ENCODE data around the gene KCNAB2.
"Not testable (repeated sequence)": the region's sequence is repeated elsewhere in the genome, so short reads cannot be mapped to it uniquely, and the experiment has no call there.

KCNAB2 gene

DNA sequence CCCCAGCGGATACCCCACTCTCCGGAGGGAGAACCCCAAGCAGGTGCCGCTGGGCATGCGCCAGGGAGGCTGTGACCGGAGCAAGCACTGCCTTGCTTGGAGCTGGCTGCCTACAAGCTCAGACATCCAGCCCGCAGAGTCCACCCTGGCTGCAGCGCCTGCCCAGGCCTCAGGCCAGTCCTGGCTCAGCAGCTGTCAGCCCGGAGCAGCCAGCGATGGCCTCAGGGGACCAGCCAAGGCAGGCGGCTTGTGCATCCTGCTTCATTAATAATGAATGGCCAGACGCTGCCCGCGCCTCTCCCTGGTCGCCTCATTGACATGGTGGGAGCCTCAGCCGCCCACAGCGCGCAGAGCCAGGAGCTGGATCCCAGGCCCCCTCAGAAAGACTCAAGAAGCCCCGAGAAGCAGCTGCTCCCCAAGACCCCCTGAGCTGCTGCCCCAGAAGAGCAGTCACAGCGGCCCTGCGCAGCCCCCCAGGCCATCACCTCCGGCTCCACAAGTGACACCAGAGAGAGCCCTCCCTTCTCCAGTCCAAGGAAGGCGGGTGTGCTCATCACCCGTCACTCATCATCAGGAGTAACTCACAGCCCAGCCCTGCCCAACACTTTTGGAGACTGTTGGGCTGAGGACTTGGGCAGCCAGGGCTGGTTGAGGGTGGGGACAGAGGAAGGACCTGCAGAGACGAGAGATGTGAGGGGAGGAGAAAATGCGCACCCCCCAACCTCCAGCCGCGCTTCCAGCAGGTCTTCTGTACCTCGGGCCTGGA, 19.6 kb downstream of the KCNAB2 start:
- no peak for TF ChIP-seq POLR2A (IDR thresholded peaks at IDR 0.05; ENCODE audit: low read depth, low read length)
- DNase-seq (ENCODE audit: insufficient read length) (no peak), FAIRE-seq (no peak)

DNA sequence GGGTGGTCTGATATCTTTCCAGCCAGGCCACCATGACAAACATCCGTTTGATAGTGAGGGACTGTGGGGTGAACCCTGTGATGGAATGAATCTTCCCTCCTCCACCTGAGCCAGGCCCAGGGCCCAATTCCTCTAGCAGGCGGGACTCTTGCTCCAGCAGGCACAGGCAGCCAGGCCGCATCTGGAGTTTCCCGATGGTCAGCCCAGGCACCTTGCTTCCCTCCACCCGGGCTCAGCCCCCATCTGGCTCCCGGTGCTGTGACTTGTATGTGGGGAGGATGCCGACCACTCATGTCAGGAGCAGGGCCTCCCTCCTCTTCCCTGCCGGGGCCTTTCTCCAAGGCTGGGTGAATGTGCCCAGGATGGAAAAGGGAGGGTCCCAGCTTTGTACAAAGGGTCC, 21.0 kb downstream of the KCNAB2 start:
- no peak for FAIRE-seq
- no peak for TF ChIP-seq POLR2A (IDR thresholded peaks at IDR 0.05; ENCODE audit: low read depth, low read length)
- TF ChIP-seq TAF1 (IDR thresholded peaks at IDR 0.05; ENCODE audit: borderline replicate concordance, low read depth, low read length): no peak
- no peak for TF ChIP-seq POLR2AphosphoS5 (IDR thresholded peaks at IDR 0.05; ENCODE audit: low read depth, low read length)

DNA sequence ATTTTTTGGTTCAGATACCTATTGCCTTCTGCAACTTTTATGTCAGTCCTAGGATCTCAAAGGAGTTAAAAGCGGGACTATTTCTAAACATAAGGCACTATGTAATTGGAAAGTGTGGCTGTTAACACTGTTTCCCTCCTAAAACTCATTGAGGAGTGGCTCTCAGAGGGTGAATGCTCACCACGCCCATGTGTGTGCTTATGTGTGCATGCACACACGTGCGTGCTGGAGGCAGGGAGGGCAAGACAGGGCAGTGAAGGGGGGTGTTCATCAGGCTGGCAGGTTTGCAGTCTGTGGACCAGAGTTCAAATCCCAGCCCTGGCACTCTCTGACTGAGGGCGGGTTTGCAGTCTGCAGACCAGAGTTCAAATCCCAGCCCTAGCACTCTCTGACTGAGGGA, 22.4 kb downstream of the KCNAB2 start:
- DNase-seq (ENCODE audit: insufficient read length) (no peak), FAIRE-seq (no peak)
- TF ChIP-seq TAF1 (IDR thresholded peaks at IDR 0.05; ENCODE audit: borderline replicate concordance, low read depth, low read length): no peak
- TF ChIP-seq POLR2A (IDR thresholded peaks at IDR 0.05; ENCODE audit: low read depth, low read length): no peak
- TF ChIP-seq POLR2AphosphoS5 (IDR thresholded peaks at IDR 0.05; ENCODE audit: low read depth, low read length): no peak

More for the DNA sequence above, 21.0 kb downstream of the KCNAB2 start:
- no peak for DNase-seq (ENCODE audit: insufficient read length)

DNA sequence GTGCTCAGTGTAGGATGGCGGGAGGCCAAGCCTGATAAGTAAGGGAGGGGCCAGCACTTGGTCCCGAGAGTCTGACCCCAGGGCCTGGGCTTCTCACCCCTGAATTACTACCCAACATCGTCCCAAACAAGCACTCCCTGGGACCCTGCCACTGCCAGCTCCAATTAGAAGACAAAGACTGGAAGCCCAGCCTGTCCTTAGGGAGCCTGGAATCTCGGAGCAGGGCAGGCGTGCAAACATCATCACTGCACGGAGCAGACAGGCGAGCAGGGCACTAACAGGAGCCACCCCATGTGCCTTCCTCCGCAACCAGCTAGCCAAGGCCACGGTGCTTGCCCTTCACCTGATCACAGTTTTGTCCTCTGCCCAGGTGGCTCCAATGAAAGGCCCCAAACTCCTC, 23.2 kb downstream of the KCNAB2 start:
- FAIRE-seq (no peak), DNase-seq (ENCODE audit: insufficient read length) (no peak)
- TF ChIP-seq POLR2A (IDR thresholded peaks at IDR 0.05; ENCODE audit: low read depth, low read length) (no peak), TAF1 (IDR thresholded peaks at IDR 0.05; ENCODE audit: borderline replicate concordance, low read depth, low read length) (no peak), POLR2AphosphoS5 (IDR thresholded peaks at IDR 0.05; ENCODE audit: low read depth, low read length) (no peak)

DNA sequence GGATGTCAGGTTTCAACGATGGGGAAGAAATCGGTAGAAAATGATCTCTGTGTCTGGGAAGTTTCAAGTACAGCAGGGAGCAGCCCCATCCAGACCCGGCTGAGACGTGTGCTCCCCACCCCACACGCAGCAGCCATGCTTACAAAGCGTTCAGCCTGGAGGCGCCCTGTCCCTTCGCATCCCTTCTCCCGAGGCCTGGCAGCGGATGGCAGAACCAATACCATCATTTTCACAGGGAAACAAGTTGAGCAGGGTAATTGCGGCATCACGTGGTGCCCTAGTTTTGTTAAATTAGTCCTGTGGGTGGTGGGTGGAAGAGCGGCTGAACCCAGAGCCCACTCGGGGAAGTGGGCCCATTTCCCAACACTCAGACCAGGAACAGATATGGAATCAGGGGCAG, 23.9 kb downstream of the KCNAB2 start:
- DNase-seq (ENCODE audit: insufficient read length): no peak
- no peak for FAIRE-seq
- no peak for TF ChIP-seq POLR2AphosphoS5 (IDR thresholded peaks at IDR 0.05; ENCODE audit: low read depth, low read length)
- TF ChIP-seq POLR2A (IDR thresholded peaks at IDR 0.05; ENCODE audit: low read depth, low read length): no peak
- TF ChIP-seq TAF1 (IDR thresholded peaks at IDR 0.05; ENCODE audit: borderline replicate concordance, low read depth, low read length): no peak

DNA sequence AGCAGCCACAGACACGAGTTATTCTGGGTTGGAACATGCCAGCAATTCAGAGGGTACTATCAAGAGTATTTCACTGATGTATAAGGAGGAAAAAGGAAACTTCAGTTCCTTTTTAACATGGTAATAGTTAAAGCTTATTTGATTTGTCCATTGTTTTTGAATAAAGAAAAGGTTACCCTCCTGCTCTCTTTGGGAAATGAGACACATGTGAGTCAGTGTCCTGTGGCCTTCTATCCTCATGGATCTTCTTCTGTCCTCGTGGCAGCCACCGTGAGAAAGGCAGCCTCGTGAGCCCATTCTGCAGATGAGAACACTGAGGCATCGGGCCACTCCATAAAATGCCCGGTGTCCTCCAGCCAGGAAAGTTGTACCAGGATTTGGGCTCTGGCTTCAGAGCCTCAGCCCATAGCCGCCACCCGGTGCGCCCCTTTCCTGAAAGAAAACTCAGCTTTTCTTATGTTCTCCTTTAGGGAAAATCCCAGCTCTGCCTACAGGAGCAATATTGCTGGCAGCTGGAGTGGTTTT, 24.8 kb downstream of the KCNAB2 start:
- DNase-seq (ENCODE audit: insufficient read length): no peak
- TF ChIP-seq TAF1 (IDR thresholded peaks at IDR 0.05; ENCODE audit: borderline replicate concordance, low read depth, low read length) (no peak), POLR2A (IDR thresholded peaks at IDR 0.05; ENCODE audit: low read depth, low read length) (no peak), POLR2AphosphoS5 (IDR thresholded peaks at IDR 0.05; ENCODE audit: low read depth, low read length) (no peak)
- no peak for FAIRE-seq

DNA sequence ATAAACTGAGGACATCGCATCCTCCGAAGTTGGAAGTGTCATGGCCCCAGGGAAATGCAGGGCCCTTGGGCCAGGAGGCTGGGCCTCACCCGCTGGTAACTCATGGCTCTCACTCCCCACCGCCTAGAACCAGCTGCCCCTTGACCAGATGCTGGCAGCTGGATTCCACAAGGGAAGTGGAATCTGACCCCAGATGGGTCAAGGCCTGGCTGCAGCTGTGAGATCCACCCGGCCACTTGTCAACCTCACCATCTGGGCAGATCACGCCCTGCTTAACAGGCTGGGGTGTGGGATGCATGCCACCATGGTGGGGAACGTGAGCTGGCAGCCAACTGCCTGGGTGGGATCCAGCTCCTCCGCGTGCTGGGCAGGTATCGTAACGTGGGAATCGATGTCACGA, 25.5 kb downstream of the KCNAB2 start:
- DNase-seq (ENCODE audit: insufficient read length) (no peak), FAIRE-seq (no peak)
- no peak for TF ChIP-seq POLR2A (IDR thresholded peaks at IDR 0.05; ENCODE audit: low read depth, low read length)
- TF ChIP-seq TAF1 (IDR thresholded peaks at IDR 0.05; ENCODE audit: borderline replicate concordance, low read depth, low read length): no peak
- no peak for TF ChIP-seq POLR2AphosphoS5 (IDR thresholded peaks at IDR 0.05; ENCODE audit: low read depth, low read length)

DNA sequence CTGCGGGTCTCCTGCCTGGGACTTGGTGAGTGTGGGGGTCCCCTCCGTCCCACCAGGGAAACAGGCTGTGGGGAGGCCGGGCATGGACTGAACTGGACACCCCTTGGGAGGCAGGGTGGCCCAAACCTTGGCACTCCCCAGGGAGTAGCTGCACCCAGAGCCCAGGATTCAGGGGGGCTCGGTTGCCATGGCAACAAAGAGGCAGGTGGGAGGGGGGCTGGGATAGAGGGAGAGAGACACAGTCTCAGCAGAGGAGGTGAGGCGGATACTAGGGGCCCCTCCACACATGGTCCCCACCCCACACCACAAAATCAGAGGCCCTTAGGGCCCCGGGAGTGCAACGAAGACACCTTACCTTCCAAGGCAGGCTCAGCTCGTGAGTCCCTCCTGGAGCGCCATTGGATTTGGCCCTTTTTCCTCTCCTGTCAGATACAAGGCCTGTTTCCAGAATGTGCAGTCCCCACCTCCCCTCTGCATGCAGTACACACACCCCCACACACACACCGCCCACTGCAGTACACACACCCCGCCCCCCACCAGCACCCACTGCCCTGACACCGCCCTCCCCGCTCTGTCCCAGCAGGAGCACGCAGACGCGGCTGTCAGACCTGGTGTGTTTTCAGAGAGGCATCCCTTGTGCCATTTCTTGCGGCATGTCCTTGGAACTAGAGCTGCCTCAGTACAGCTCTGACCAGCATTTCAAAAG, 27.2 kb downstream of the KCNAB2 start:
- no peak for TF ChIP-seq POLR2AphosphoS5 (IDR thresholded peaks at IDR 0.05; ENCODE audit: low read depth, low read length)
- TF ChIP-seq TAF1 (IDR thresholded peaks at IDR 0.05; ENCODE audit: borderline replicate concordance, low read depth, low read length): no peak
- TF ChIP-seq POLR2A (IDR thresholded peaks at IDR 0.05; ENCODE audit: low read depth, low read length): no peak
- DNase-seq (ENCODE audit: insufficient read length): no peak
- no peak for FAIRE-seq

DNA sequence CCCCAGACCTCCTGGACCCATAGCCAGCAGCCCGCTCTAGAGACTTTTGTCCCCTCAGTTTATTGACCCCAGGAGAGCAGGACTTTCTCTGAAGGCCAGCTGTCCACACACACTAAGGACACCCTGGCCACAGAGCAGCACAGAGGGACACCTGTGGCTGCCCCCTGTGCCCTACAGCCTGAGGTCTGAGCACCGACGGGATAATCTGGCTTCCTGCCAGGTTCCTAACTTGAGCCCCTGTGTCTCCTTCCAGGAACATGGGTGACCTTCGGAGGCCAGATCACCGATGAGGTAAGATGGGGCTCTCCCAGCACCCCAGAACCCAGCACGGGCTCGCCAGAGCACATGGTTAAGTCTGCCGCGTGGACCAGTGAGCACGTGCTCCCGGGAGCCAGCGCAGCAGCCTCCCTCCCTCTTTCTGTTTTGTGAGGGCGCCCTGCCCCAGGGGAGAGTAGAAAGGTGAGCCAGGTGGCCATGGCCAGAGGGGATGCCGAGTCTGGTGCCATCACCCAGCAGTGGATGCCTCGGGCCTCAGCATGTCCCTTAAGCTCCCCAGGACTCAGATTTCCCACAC, 27.9 kb downstream of the KCNAB2 start:
- FAIRE-seq: no peak
- TF ChIP-seq TAF1 (IDR thresholded peaks at IDR 0.05; ENCODE audit: borderline replicate concordance, low read depth, low read length) (no peak), POLR2AphosphoS5 (IDR thresholded peaks at IDR 0.05; ENCODE audit: low read depth, low read length) (no peak), POLR2A (IDR thresholded peaks at IDR 0.05; ENCODE audit: low read depth, low read length) (no peak)
- no peak for DNase-seq (ENCODE audit: insufficient read length)

DNA sequence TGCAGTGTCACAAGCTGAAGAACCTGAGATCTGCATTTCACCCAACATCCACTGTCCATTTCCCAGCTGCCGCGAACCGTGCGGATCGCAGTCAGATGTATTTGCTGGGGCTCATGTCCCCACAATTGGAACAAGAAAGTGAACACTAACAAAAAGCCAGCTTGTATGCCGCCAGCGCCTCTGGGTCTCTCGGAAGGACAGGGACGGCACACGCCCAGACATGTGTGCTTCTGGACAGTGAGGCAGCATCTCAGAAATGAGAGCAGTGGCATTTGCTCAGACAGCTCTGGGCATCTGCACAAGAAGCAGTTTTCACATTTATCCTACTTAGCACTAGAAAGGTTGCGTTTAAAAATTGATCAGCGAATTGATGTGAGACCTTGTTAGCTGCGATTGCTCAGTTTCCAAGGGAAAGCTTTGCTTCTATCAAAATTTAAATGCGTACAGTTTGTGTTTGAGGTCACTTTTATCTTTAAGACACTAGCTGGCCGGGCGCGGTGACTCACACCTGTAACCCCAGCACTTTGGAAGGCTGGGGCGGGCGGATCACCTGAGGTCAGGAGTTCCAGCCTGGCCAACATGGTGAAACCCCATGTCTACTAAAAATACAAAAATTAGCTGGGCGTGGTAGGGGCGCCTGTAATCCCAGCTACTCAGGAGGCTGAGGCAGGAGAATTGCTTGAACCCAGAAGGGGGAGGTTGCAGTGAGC, 28.7 kb downstream of the KCNAB2 start:
- DNase-seq (ENCODE audit: insufficient read length): no peak
- FAIRE-seq: no peak
- TF ChIP-seq POLR2AphosphoS5 (IDR thresholded peaks at IDR 0.05; ENCODE audit: low read depth, low read length) (no peak), TAF1 (IDR thresholded peaks at IDR 0.05; ENCODE audit: borderline replicate concordance, low read depth, low read length) (no peak), POLR2A (IDR thresholded peaks at IDR 0.05; ENCODE audit: low read depth, low read length) (no peak)

DNA sequence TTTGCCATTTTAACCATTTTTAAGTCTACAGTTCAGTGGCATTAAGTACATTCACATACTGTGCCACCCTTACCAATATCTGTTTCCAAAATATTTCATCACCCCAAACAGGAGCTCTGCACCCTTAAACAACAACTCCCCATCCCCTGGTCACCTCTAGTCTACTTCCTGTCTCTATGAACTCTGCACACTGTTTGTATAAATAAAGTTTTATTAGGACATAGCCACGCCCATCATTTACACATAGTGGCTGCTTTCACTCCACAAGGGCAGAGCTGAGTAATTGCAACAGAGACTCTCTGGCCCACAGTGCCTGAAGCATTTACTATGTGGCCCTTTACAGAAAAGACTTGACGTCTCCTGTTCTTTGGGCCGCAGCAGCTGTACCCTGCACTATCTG, 30.1 kb downstream of the KCNAB2 start:
- FAIRE-seq (no peak), DNase-seq (ENCODE audit: insufficient read length) (no peak)
- TF ChIP-seq TAF1 (IDR thresholded peaks at IDR 0.05; ENCODE audit: borderline replicate concordance, low read depth, low read length) (no peak), POLR2A (IDR thresholded peaks at IDR 0.05; ENCODE audit: low read depth, low read length) (no peak), POLR2AphosphoS5 (IDR thresholded peaks at IDR 0.05; ENCODE audit: low read depth, low read length) (no peak)

DNA sequence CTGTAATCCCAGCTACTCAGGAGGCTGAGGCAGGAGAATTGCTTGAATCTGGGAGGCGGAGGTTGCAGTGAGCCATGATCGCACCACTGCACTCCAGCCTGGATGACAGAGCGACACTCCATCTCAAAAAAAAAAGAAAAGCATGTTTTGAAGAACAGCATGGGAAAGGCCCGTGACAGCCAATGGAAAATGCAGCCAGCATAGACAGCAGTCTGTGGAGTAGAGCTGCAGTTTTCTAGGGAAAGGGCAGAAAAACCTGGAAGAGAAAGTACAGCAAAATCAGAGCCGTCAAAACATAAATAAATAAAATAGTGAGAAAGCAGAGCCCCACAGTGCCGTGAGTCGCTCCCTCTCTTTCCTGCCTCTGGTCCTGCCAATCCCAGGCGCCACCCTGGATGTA, 31.4 kb downstream of the KCNAB2 start:
- not testable (repeated sequence) for FAIRE-seq; DNase-seq (ENCODE audit: insufficient read length)

Data from GM12892 (cell line).